Naive thymus-derived CD8-positive, alpha-beta T cell (primary cell): Measurements from ENCODE around the gene MFGE8. TPM values are rescaled to one million over a fixed set of nuclear protein-coding genes. Genes with fewer than 3 reads are reported as not detected.

Source experiments
- ATAC-seq, 2 donors: fragments of 150-1000 bp; cut with Tn5 transposase in 1 of 2; sonication (Bioruptor Pico), chemical (Tn5 transposase) in 1 of 2; 1 replicate in 1 of 2; 2 replicates in 1 of 2; pipeline ENCODE4 v1.10.0; 2021; ENCODE audit warnings: mild to moderate bottlenecking in 2 of 2, moderate library complexity in 2 of 2
- POLR2A ChIA-PET: fragments of 350-600 bp; sonication (Branson Sonifier 250); formaldehyde crosslinking; loops from one replicate; lab custom pipeline; 2021; ENCODE audit warnings: antibody characterized with exemption; lab: Charles Lee
- DNase-seq, 10 donors: peaks; one replicate each; pipeline versions ENCODE4 v3.0.0 to v3.0.0-alpha.2; 2020 to 2022
- H3K27ac Mint-ChIP-seq, 10 donors: one replicate each; pipeline ENCODE4 v1.8.0; 2020 to 2022; ENCODE audit warnings: mild to moderate bottlenecking in 10 of 10, mixed read lengths in 10 of 10, moderate library complexity in 4 of 10, inconsistent platforms in 1 of 10
- H3K27me3 Mint-ChIP-seq, 5 donors: one replicate each; pipeline ENCODE4 v1.8.0; 2021 to 2022; ENCODE audit warnings: mixed read lengths in 5 of 5
- H3K36me3 Mint-ChIP-seq, 3 donors: one replicate each; pipeline ENCODE4 v1.8.0; 2020 to 2022; ENCODE audit warnings: mixed read lengths in 3 of 3, mild to moderate bottlenecking in 2 of 3, inconsistent platforms in 1 of 3
- H3K4me1 Mint-ChIP-seq, 4 donors: one replicate each; pipeline ENCODE4 v1.8.0; 2021 to 2022; ENCODE audit warnings: mixed read lengths in 4 of 4
- H3K4me3 Mint-ChIP-seq, 10 donors: one replicate each; pipeline ENCODE4 v1.8.0; 2020 to 2022; ENCODE audit warnings: mild to moderate bottlenecking in 10 of 10, mixed read lengths in 10 of 10, moderate library complexity in 6 of 10, inconsistent platforms in 1 of 10
- H3K9me3 Mint-ChIP-seq, 9 donors: one replicate each; pipeline ENCODE4 v1.8.0; 2020 to 2022; ENCODE audit warnings: mixed read lengths in 9 of 9, mild to moderate bottlenecking in 3 of 9, inconsistent platforms in 1 of 9, moderate library complexity in 1 of 9
- polyA plus RNA-seq, 3 donors: library from polyadenylated mRNA; unstranded; fragments of 300-500 nt; fragmentation: Illumina TruSeq; gene quantifications; one replicate each; pipeline ENCODE4 v1.2.3, GENCODE V29; 2021
- total RNA-seq, 8 experiments: library from RNA in 2 of 8; stranded (reverse) in 2 of 8; gene quantifications; one replicate each; pipeline ENCODE4 v1.2.3 and lab custom pipeline; 2021 to 2026

Gene MFGE8
- total and polyA plus RNA-seq, 5 experiments from 2014 or later, result 3.4 to 235 (median 11.2) TPM

DNA sequence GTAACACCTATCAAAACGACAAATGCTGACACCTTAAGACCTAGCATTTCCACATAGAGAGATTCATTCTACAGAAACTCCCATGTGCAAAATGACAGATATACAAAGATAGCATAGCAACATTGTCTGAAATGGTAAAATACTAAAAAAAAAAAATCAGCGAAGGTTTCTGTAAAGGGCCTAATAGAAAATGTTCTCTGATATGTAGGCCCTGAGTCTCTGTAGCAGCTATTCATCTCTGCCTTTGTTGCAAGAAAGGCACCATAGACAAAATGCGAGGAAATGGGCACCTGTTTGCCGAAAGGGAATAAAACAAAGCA is 631 bp upstream of the MFGE8 start:
- Mint-ChIP-seq H3K4me3 (peak overlapping the region; percentile 88 to 100 (median 94)), H3K9me3 (no peaks in the 10 kb centered on the region), H3K27me3 (peaks cover 0 to 2% (median 0%) of the 10 kb centered on the region in 5 donors), H3K36me3 (peaks cover 0 to 3% (median 0%) of the 10 kb centered on the region in 3 donors), H3K27ac (peak overlapping the region; percentile 51 to 96 (median 92)), H3K4me1 (peaks cover 18 to 41% (median 35%) of the 10 kb centered on the region in 4 donors)
- DNase-seq (no peak), ATAC-seq (no peak)
- POLR2A ChIA-PET, result interaction anchor here (0.9 to 3.4 kb wide), 4 partner anchors 9 to 17 kb away, joined by 3 to 17 read pairs (median 7); no protein-coding TSS in a partner anchor

- H3K9me3 Mint-ChIP-seq, result no peaks in the 10 kb centered on the region
- no peak for DNase-seq
- peaks cover 0 to 1% (median 0%) of the 10 kb centered on the region in 5 donors for H3K27me3 Mint-ChIP-seq
- H3K4me1 Mint-ChIP-seq, result peaks cover 23 to 52% (median 40%) of the 10 kb centered on the region in 4 donors
- ATAC-seq, result no peak
- POLR2A ChIA-PET, result interaction anchor here (0.6 to 3.4 kb wide), 4 partner anchors 10 to 274 kb away, joined by 3 to 17 read pairs (median 4); partner anchors contain the start of gene ISG20
- peaks cover 0 to 7% (median 0%) of the 10 kb centered on the region in 3 donors for H3K36me3 Mint-ChIP-seq
- H3K4me3 Mint-ChIP-seq, result peak overlapping the region; percentile 88 to 100 (median 94)
- H3K27ac Mint-ChIP-seq, result peak overlapping the region; percentile 75 to 96 (median 91)
Measured at GRCh38 chr15:88912500-88912921, 668 bp downstream of the MFGE8 start.

DNA sequence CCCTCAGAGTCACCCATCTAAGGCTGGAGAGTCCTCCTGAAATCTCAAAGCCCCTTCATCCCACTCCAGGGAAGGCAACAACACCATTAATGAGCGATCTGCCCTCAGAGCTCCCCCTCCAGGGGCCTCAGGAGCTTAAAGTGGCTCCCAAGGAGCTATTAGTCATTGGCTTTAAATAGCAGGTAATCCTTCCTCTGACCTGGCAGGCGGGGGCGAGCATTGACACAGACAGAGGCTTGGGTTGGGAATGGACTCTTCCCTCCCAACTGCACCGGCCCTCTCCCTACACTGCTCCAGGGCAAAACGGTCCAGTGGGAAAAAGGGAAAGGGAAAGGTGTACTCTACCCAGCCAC is 1.4 kb downstream of the MFGE8 start:
- no peak for DNase-seq
- Mint-ChIP-seq H3K27me3 (peaks cover 0 to 1% (median 0%) of the 10 kb centered on the region in 5 donors), H3K27ac (peak overlapping the region; percentile 75 to 93 (median 89)), H3K9me3 (no peaks in the 10 kb centered on the region), H3K4me3 (peak overlapping the region; percentile 88 to 100 (median 94)), H3K36me3 (peaks cover 0 to 7% (median 1%) of the 10 kb centered on the region in 3 donors), H3K4me1 (peaks cover 23 to 52% (median 40%) of the 10 kb centered on the region in 4 donors)
- POLR2A ChIA-PET, result interaction anchor here (0.9 to 3.4 kb wide), 2 partner anchors 9 to 104 kb away, joined by 3 to 17 read pairs; no protein-coding TSS in a partner anchor
- no peak for ATAC-seq

DNA sequence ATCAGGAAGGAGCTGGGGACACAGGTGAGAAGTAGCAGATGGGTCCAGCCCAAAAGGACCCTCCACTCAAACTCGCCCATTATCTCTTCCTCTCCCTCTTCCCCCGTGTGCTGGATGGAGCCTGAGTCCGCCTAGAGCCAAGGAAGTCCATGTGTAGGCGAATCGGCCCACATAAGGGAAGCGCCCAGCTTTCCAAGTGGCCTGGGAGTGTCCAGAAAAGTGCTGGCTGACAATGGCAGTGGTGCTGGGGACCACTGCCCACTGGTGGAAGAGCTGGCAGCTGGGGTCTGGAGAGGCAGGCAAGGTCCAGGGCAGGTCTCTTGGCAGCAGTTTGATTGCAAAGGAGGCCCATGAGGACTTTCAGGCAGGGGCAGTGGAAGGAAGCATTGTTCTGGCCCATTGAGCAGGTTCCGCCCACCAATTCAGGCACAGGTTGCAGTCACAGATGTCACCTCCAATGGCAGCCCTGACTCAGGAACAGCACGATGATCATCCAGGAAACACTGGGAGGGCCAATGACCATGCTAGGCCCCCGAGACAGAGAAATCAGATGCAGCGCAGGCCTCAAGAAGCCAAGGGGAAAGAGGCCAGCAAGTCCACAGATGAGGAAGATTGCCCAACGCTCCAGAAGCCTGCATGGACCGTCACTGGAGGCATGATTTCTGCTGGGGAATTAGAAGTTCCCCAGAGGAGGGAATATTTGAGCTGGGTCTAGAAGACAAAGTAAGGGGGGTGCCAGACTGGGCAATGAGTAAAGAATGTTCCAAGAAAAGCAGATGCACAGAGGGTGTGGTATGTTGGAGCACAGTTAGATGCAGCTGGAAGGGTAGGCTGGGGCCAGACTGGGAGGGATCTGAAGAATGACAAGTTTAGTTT is 3.0 kb downstream of the MFGE8 start:
- H3K4me3 Mint-ChIP-seq, result peak overlapping the region in 7 of 10 donors; percentile 23 to 100 (median 61)
- peak overlapping the region; percentile 75 to 92 (median 88) for H3K27ac Mint-ChIP-seq
- H3K4me1 Mint-ChIP-seq, result peaks cover 24 to 63% (median 45%) of the 10 kb centered on the region in 4 donors
- no peaks in the 10 kb centered on the region for H3K27me3 Mint-ChIP-seq
- ATAC-seq, result no peak
- H3K9me3 Mint-ChIP-seq, result no peaks in the 10 kb centered on the region
- POLR2A ChIA-PET, result interaction anchor here (0.6 kb wide), 1 partner anchor 10 kb away, joined by 6 read pairs; no protein-coding TSS in a partner anchor
- H3K36me3 Mint-ChIP-seq, result peaks cover 0 to 7% (median 1%) of the 10 kb centered on the region in 3 donors
- no peak for DNase-seq

DNA sequence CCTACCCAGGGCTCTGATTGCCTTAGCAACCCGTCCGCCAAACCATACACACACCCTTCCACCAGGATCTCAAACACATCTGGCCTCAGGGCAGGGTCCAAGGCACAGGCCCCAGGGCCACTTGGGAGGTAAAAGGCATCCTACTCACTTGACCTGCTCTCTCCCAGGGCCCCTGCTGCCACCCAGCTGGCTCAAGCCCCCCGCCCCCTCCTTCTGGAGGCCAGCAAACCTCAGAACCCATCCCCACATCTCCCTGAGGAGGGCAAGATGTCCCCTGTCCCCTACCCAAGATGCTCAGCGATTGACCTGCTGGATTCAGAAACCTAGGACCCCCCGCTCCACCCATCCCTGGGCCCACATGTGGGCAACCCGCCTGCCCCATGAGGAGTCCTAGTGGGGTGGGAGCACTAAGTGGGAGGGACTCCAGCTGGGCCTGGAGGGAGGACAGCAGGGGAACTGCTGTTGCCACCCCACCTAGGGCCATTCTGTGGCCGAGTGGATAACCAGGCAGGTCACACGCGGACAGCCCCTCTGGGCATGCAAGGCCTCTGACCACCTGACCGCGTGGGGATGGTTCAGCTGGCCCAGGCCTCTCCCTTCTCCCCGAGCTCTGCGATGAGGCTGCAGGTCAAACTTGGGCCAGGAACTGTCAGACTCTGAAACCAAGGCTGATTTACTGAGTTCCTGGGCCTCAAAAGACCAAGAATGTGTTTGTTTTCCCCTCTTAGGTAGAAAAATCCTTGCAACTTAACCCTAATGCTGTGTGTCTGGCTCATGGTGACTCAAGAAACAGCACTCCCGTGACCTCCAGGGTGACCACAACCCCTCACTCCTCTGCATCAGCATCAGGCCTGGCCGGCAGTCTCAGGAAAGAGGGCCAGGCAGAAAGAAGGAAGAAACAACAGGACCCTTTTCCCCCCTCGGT is 4.2 kb downstream of the MFGE8 start:
- peaks cover 33 to 73% (median 56%) of the 10 kb centered on the region in 4 donors for H3K4me1 Mint-ChIP-seq

DNA sequence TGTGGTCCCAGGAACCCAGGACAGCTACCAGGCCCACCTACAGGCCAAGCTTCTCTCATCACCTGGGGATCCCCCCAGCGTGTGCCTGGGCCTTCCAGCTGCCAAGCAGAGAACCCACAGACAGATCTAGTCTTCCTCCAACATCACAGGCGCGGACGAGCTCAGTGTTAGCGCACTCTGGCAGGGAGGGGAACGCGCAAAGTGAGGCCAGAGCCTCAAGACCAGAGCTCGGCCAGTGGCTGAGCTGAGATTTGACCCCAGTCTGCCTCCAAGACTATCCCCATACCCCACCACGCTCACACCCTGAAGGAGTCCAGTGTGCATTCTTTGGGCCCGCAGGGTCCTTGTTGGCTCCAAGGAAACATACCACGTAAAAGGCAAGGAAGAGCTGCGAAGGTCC is 5.1 kb downstream of the MFGE8 start:
- Mint-ChIP-seq H3K36me3 (peaks cover 0 to 7% (median 1%) of the 10 kb centered on the region in 3 donors), H3K4me3 (no peak overlapping the region), H3K9me3 (no peaks in the 10 kb centered on the region), H3K27ac (peak overlapping the region; percentile 3 to 87 (median 75)), H3K4me1 (peaks cover 33 to 76% (median 59%) of the 10 kb centered on the region in 4 donors), H3K27me3 (no peaks in the 10 kb centered on the region)
- no peak for ATAC-seq
- POLR2A ChIA-PET, result no interaction called here
- no peak for DNase-seq

More for the DNA sequence above, 4.2 kb downstream of the MFGE8 start:
- Mint-ChIP-seq H3K27me3 (no peaks in the 10 kb centered on the region), H3K9me3 (no peaks in the 10 kb centered on the region), H3K27ac (peak overlapping the region; percentile 58 to 92 (median 84)), H3K36me3 (peaks cover 0 to 7% (median 1%) of the 10 kb centered on the region in 3 donors), H3K4me3 (no peak overlapping the region)
- DNase-seq (no peak), ATAC-seq (no peak)
- POLR2A ChIA-PET, result no interaction called here

- Mint-ChIP-seq H3K9me3 (no peaks in the 10 kb centered on the region), H3K4me3 (no peak overlapping the region), H3K27ac (peak overlapping the region; percentile 53 to 98 (median 82)), H3K27me3 (no peaks in the 10 kb centered on the region), H3K36me3 (peaks cover 0 to 11% (median 1%) of the 10 kb centered on the region in 3 donors), H3K4me1 (peaks cover 32 to 79% (median 62%) of the 10 kb centered on the region in 4 donors)
- POLR2A ChIA-PET, result no interaction called here
- DNase-seq, result no peak
- ATAC-seq, result no peak
Measured at GRCh38 chr15:88907111-88907510, 6.1 kb downstream of the MFGE8 start.

GRCh38 chr15:88906551-88906950 is 6.6 kb downstream of the MFGE8 start:
- Mint-ChIP-seq H3K27ac (peak overlapping the region in 9 of 10 donors; percentile 66 to 98 (median 96)), H3K4me3 (no peak overlapping the region), H3K9me3 (no peaks in the 10 kb centered on the region), H3K4me1 (peaks cover 32 to 78% (median 62%) of the 10 kb centered on the region in 4 donors), H3K36me3 (peaks cover 0 to 17% (median 1%) of the 10 kb centered on the region in 3 donors), H3K27me3 (no peaks in the 10 kb centered on the region)
- DNase-seq, result no peak
- POLR2A ChIA-PET, result no interaction called here
- no peak for ATAC-seq

GRCh38 chr15:88906130-88906529 is 7.0 kb downstream of the MFGE8 start:
- Mint-ChIP-seq H3K4me3 (no peak overlapping the region), H3K36me3 (peaks cover 0 to 19% (median 1%) of the 10 kb centered on the region in 3 donors), H3K27ac (peak overlapping the region; percentile 48 to 98 (median 96)), H3K4me1 (peaks cover 33 to 75% (median 61%) of the 10 kb centered on the region in 4 donors), H3K27me3 (no peaks in the 10 kb centered on the region), H3K9me3 (no peaks in the 10 kb centered on the region)
- POLR2A ChIA-PET, result interaction anchor here (0.5 to 2.9 kb wide), 4 partner anchors 9 to 337 kb away, joined by 3 to 12 read pairs (median 6); partner anchors contain the start of gene FANCI
- no peak for DNase-seq
- ATAC-seq, result no peak

- no peak for ATAC-seq
- Mint-ChIP-seq H3K27ac (peak overlapping the region; percentile 84 to 98 (median 96)), H3K4me1 (peaks cover 35 to 69% (median 57%) of the 10 kb centered on the region in 4 donors), H3K36me3 (peaks cover 0 to 24% (median 1%) of the 10 kb centered on the region in 3 donors), H3K9me3 (no peaks in the 10 kb centered on the region), H3K4me3 (no peak overlapping the region), H3K27me3 (no peaks in the 10 kb centered on the region)
- POLR2A ChIA-PET, result interaction anchor here (0.5 to 2.9 kb wide), 10 partner anchors 9 to 338 kb away, joined by 3 to 30 read pairs (median 8); partner anchors contain the start of genes ABHD2, FANCI, HAPLN3 and ISG20
- DNase-seq, result no peak
Measured at GRCh38 chr15:88905576-88905975, 7.6 kb downstream of the MFGE8 start.

DNA sequence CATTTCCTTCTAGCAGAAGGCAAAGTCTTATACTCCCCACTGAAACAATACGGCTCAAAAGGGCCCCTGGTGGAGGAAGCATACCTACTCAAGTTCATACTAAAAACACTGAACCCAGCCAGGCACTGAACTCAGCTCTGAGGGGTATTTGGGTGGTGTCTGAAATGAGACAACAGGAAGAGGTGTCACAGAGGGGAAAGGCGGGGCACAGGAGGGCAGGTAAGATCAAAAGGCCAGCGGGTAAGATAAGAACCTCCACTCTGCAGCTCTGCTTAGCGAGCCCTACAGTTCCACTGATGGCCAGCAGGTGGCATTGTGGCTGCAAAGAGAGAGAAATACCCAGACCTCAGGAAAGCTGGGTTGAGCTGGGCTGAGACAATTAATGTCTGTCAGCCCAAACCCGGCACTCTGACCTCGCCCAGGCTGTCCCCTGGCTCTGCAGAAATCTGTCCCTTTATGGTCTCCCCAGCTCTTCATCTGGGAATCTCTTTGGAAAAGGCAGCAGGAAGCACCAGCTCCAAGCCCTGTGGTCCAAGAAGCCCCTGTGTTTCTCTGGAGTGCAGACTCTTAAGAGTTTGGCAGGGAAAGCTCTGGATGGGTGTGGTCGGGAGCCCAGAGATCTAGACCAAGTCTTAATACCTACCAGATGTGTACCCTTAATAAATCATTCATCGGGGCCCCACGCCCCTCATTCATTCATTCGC is 8.4 kb downstream of the MFGE8 start:
- no peaks in the 10 kb centered on the region for H3K9me3 Mint-ChIP-seq
- peak; percentile 83 to 98 (median 96) for DNase-seq
- no peaks in the 10 kb centered on the region for H3K27me3 Mint-ChIP-seq
- ATAC-seq, result peak; percentile 97 to 99
- H3K36me3 Mint-ChIP-seq, result peaks cover 0 to 24% (median 1%) of the 10 kb centered on the region in 3 donors
- H3K4me3 Mint-ChIP-seq, result peak overlapping the region; percentile 5 to 87 (median 60)
- peaks cover 31 to 61% (median 51%) of the 10 kb centered on the region in 4 donors for H3K4me1 Mint-ChIP-seq
- POLR2A ChIA-PET, result interaction anchor here (0.7 to 2.9 kb wide), 16 partner anchors 9 to 430 kb away, joined by 3 to 30 read pairs (median 4); partner anchors contain the start of genes ABHD2, FANCI, HAPLN3 and ISG20
- H3K27ac Mint-ChIP-seq, result peak overlapping the region; percentile 84 to 98 (median 96)
